ENCODE measurements around the gene TUBB4B.
A peak's percentile ranks its signal among the peaks of the same experiment; 100 is the strongest.
"Not testable (repeated sequence)": the region's sequence is repeated elsewhere in the genome, so short reads cannot be mapped to it uniquely, and the experiment has no call there.

Gene TUBB4B

GRCh38 chr9:137235424-137236237, 5.5 kb upstream of the TUBB4B start:
- Histone ChIP-seq H3K4me3 (IDR thresholded peaks at IDR 0.05; ENCODE audit: insufficient read depth, low read depth, low read length) (no peak overlapping the region), H3K9ac (no peak overlapping the region), H2AFZ (ENCODE audit: low read depth) (no peak overlapping the region), H3K4me1 (ENCODE audit: low read depth, poor library complexity, severe bottlenecking) (peaks cover 23% of the 10 kb centered on the region), H3K4me2 (no peak overlapping the region), H3K27me3 (ENCODE audit: insufficient read depth, low read depth) (peaks cover 43% of the 10 kb centered on the region), H3K36me3 (ENCODE audit: insufficient read depth) (no peaks in the 10 kb centered on the region), H4K20me1 (ENCODE audit: insufficient read depth) (no peaks in the 10 kb centered on the region), H3K79me2 (ENCODE audit: insufficient read depth, low read depth) (no peaks in the 10 kb centered on the region), H3K27ac (no peak overlapping the region)
- TF ChIP-seq CTCF (conservative IDR thresholded peaks at IDR 0.05; ENCODE audit: low read depth, low read length): 0 out of 2 replicates have a peak, but pooled peaks have one; percentile 15

- no peaks in the 10 kb centered on the region for H3K36me3 ChIP-seq (ENCODE audit: insufficient read depth)
- H3K4me3 ChIP-seq (IDR thresholded peaks at IDR 0.05; ENCODE audit: insufficient read depth, low read depth, low read length): no peak overlapping the region
- peak; percentile 87 for TF ChIP-seq CTCF (conservative IDR thresholded peaks at IDR 0.05; ENCODE audit: low read depth, low read length)
- no peak overlapping the region for H3K9ac ChIP-seq
- no peak overlapping the region for H2AFZ ChIP-seq (ENCODE audit: low read depth)
- peaks cover 23% of the 10 kb centered on the region for H3K4me1 ChIP-seq (ENCODE audit: low read depth, poor library complexity, severe bottlenecking)
- H3K27me3 ChIP-seq (ENCODE audit: insufficient read depth, low read depth): peaks cover 36% of the 10 kb centered on the region
- no peaks in the 10 kb centered on the region for H3K79me2 ChIP-seq (ENCODE audit: insufficient read depth, low read depth)
- no peak overlapping the region for H3K27ac ChIP-seq
- H3K4me2 ChIP-seq: peak overlapping the region; percentile 26; the same call in 1 of the 2 replicates
- H4K20me1 ChIP-seq (ENCODE audit: insufficient read depth): no peaks in the 10 kb centered on the region
Measured at GRCh38 chr9:137236238-137236935, 4.7 kb upstream of the TUBB4B start.

GRCh38 chr9:137236936-137237421, 4.1 kb upstream of the TUBB4B start:
- H3K4me1 ChIP-seq (ENCODE audit: low read depth, poor library complexity, severe bottlenecking): peaks cover 23% of the 10 kb centered on the region
- H3K79me2 ChIP-seq (ENCODE audit: insufficient read depth, low read depth): peaks cover 4% of the 10 kb centered on the region
- no peak overlapping the region for H3K27ac ChIP-seq
- H2AFZ ChIP-seq (ENCODE audit: low read depth): no peak overlapping the region
- H4K20me1 ChIP-seq (ENCODE audit: insufficient read depth): peaks cover 2% of the 10 kb centered on the region; the same call in 1 of the 2 replicates
- peaks cover under 1% of the 10 kb centered on the region; the same call in 1 of the 2 replicates for H3K36me3 ChIP-seq (ENCODE audit: insufficient read depth)
- TF ChIP-seq CTCF (conservative IDR thresholded peaks at IDR 0.05; ENCODE audit: low read depth, low read length): no peak
- H3K4me2 ChIP-seq: peak overlapping the region; percentile 26; the same call in 1 of the 2 replicates
- H3K4me3 ChIP-seq (IDR thresholded peaks at IDR 0.05; ENCODE audit: insufficient read depth, low read depth, low read length): no peak overlapping the region
- no peak overlapping the region for H3K9ac ChIP-seq
- H3K27me3 ChIP-seq (ENCODE audit: insufficient read depth, low read depth): peaks cover 30% of the 10 kb centered on the region

- TF ChIP-seq CTCF (conservative IDR thresholded peaks at IDR 0.05; ENCODE audit: low read depth, low read length): no peak
- Histone ChIP-seq H4K20me1 (ENCODE audit: insufficient read depth) (peaks cover 12% of the 10 kb centered on the region; the same call in 1 of the 2 replicates), H3K4me2 (no peak overlapping the region; the same call in 1 of the 2 replicates), H3K27me3 (ENCODE audit: insufficient read depth, low read depth) (peaks cover 22% of the 10 kb centered on the region), H3K27ac (no peak overlapping the region), H2AFZ (ENCODE audit: low read depth) (no peak overlapping the region), H3K4me1 (ENCODE audit: low read depth, poor library complexity, severe bottlenecking) (peaks cover 31% of the 10 kb centered on the region), H3K36me3 (ENCODE audit: insufficient read depth) (peaks cover 7% of the 10 kb centered on the region; the same call in 1 of the 2 replicates), H3K9ac (no peak overlapping the region), H3K4me3 (IDR thresholded peaks at IDR 0.05; ENCODE audit: insufficient read depth, low read depth, low read length) (no peak overlapping the region), H3K79me2 (ENCODE audit: insufficient read depth, low read depth) (peaks cover 15% of the 10 kb centered on the region)
Measured at GRCh38 chr9:137237759-137238726, 3.0 kb upstream of the TUBB4B start.

GRCh38 chr9:137239541-137240200, 1.4 kb upstream of the TUBB4B start:
- H3K4me1 ChIP-seq (ENCODE audit: low read depth, poor library complexity, severe bottlenecking): peaks cover 31% of the 10 kb centered on the region
- H3K36me3 ChIP-seq (ENCODE audit: insufficient read depth); H3K4me3 ChIP-seq (IDR thresholded peaks at IDR 0.05; ENCODE audit: insufficient read depth, low read depth, low read length): not testable (repeated sequence)
- peaks cover 17% of the 10 kb centered on the region for H3K79me2 ChIP-seq (ENCODE audit: insufficient read depth, low read depth)
- peak overlapping the region; percentile 82 for H3K9ac ChIP-seq
- H3K4me2 ChIP-seq: peak overlapping the region; percentile 58
- H3K27me3 ChIP-seq (ENCODE audit: insufficient read depth, low read depth): peaks cover 12% of the 10 kb centered on the region
- H3K27ac ChIP-seq: peak overlapping the region; percentile 91
- H2AFZ ChIP-seq (ENCODE audit: low read depth): peak overlapping the region; percentile 72
- H4K20me1 ChIP-seq (ENCODE audit: insufficient read depth): peaks cover 12% of the 10 kb centered on the region; the same call in 1 of the 2 replicates

Measured in KMS-11 (cell line).